Nephron progenitor cell (in vitro differentiated cells): ENCODE data around the gene KLHDC8B.

Source experiments
- DNase-seq: peaks from one replicate; pipeline ENCODE4 v3.0.0; 2021
- H3K27ac Mint-ChIP-seq: 2 replicates; pipeline ENCODE4 v1.8.0; 2021; ENCODE audit warnings: mild to moderate bottlenecking, moderate library complexity, mixed read lengths
- H3K27me3 Mint-ChIP-seq: 2 replicates; pipeline ENCODE4 v1.8.0; 2021; ENCODE audit warnings: mild to moderate bottlenecking, low read depth, mixed read lengths; ENCODE audit not compliant: poor library complexity
- H3K36me3 Mint-ChIP-seq: 2 replicates; pipeline ENCODE4 v1.8.0; 2021; ENCODE audit warnings: low read depth, mixed read lengths
- H3K4me1 Mint-ChIP-seq: 2 replicates; pipeline ENCODE4 v1.8.0; 2021; ENCODE audit warnings: mixed read lengths
- H3K4me3 Mint-ChIP-seq: 2 replicates; pipeline ENCODE4 v1.8.0; 2021; ENCODE audit warnings: mild to moderate bottlenecking, moderate library complexity, mixed read lengths
- H3K9me3 Mint-ChIP-seq: 2 replicates; pipeline ENCODE4 v1.8.0; 2021; ENCODE audit warnings: mild to moderate bottlenecking, moderate library complexity, mixed read lengths
- TF ChIP-seq, protein P1 (sequence below): fragments of 200-600 bp; sonication (generic); IDR thresholded peaks from 2 replicates; pipeline ENCODE4 v1.5.0; 2021; ENCODE audit warnings: antibody characterized with exemption

KLHDC8B gene

DNA sequence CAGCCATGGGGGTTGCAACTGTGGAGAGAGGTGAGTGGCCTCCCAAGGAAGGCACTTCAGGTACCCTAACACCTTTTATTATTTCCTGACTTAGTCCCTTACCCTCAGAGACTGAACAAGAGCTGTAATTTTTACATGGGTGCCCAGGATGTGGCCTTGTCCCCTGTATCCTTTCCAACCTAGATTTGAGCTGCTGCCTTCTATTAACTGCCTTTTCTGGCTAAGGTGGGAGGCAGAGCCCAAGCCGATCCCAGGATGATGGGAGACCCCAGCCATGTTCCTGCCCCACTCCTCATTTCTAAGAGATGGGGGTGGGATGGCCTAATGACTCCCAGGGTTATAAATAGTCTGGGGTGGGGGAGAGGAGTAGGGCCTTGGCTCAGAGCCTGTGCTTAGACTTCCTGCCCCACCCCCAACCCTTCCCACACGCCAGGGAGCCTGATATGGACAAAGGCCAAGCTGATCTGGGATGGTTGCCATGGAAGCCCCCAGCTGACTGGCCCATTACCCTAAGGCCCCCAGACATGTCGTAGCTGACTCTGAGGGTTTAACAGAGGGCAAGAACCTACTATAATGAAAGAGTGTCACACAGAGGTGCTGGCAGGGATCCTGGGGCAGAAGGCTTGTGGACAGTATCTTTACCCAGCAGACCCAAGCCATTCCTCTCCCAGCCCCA, 1.9 kb downstream of the KLHDC8B start:
- H3K9me3 Mint-ChIP-seq, result no peaks in the 10 kb centered on the region
- H3K27ac Mint-ChIP-seq, result peak overlapping the region; percentile 98
- TF ChIP-seq, protein P1, sequence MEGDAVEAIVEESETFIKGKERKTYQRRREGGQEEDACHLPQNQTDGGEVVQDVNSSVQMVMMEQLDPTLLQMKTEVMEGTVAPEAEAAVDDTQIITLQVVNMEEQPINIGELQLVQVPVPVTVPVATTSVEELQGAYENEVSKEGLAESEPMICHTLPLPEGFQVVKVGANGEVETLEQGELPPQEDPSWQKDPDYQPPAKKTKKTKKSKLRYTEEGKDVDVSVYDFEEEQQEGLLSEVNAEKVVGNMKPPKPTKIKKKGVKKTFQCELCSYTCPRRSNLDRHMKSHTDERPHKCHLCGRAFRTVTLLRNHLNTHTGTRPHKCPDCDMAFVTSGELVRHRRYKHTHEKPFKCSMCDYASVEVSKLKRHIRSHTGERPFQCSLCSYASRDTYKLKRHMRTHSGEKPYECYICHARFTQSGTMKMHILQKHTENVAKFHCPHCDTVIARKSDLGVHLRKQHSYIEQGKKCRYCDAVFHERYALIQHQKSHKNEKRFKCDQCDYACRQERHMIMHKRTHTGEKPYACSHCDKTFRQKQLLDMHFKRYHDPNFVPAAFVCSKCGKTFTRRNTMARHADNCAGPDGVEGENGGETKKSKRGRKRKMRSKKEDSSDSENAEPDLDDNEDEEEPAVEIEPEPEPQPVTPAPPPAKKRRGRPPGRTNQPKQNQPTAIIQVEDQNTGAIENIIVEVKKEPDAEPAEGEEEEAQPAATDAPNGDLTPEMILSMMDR, result no peak

DNA sequence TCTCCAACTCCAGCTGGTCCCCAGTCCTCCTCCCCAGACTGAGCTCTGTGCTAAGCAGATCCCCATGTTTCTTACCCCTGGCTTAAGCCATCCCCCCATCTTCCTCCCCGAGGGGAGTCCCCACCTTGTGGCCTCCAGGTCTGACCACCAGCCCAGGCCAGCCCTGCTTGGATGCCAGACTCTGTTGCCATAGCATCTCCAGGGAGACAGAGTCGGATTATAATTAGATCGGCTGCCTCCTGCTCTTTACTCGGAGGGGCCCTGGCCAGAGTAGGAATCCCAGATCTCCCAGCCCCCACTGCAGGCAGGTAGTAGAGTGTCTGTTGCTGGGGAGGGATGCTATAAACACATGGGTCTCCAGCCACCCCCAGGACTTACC, 2.4 kb downstream of the KLHDC8B start:
- peak; percentile 23 for DNase-seq
- Mint-ChIP-seq H3K27ac (peak overlapping the region; percentile 98), H3K4me3 (peak overlapping the region; percentile 73), H3K36me3 (peaks cover 6% of the 10 kb centered on the region), H3K27me3 (peaks cover 4% of the 10 kb centered on the region), H3K4me1 (peaks cover 57% of the 10 kb centered on the region), H3K9me3 (no peaks in the 10 kb centered on the region)
- TF ChIP-seq, protein P1, result no peak

More for the DNA sequence above, 1.9 kb downstream of the KLHDC8B start:
- H3K4me1 Mint-ChIP-seq, result peaks cover 57% of the 10 kb centered on the region
- H3K27me3 Mint-ChIP-seq, result peaks cover 7% of the 10 kb centered on the region
- DNase-seq, result peak; percentile 64
- peak overlapping the region; percentile 91 for H3K4me3 Mint-ChIP-seq
- peaks cover 6% of the 10 kb centered on the region for H3K36me3 Mint-ChIP-seq

DNA sequence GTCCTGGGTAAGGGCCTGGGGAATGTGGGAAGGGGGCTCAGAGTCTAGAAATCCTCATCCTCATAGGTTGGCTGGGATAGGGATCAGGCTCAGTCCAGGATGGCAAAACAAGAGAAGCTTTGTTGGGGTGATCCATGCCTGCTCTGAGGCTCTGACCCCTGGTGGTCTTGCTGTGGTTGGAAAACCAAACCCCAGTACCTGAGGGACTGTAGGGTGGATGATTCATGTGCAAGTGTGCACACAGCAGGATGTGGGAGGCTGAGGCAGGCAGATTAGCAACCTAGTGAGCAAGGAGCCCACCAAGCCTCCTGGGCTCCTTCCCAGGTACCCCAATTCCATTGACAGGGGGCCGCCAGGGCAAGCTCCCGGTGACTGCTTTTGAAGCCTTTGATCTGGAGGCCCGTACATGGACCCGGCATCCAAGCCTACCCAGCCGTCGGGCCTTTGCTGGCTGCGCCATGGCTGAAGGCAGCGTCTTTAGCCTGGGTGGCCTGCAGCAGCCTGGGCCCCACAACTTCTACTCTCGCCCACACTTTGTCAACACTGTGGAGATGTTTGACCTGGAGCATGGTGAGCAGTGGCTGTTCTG, 3.1 kb downstream of the KLHDC8B start:
- peak overlapping the region; percentile 98 for H3K27ac Mint-ChIP-seq
- no peaks in the 10 kb centered on the region for H3K9me3 Mint-ChIP-seq
- peaks cover 6% of the 10 kb centered on the region for H3K36me3 Mint-ChIP-seq
- peaks cover 57% of the 10 kb centered on the region for H3K4me1 Mint-ChIP-seq
- peaks cover 3% of the 10 kb centered on the region for H3K27me3 Mint-ChIP-seq
- peak overlapping the region; percentile 73 for H3K4me3 Mint-ChIP-seq
- TF ChIP-seq, protein P1, result no peak
- DNase-seq, result no peak

DNA sequence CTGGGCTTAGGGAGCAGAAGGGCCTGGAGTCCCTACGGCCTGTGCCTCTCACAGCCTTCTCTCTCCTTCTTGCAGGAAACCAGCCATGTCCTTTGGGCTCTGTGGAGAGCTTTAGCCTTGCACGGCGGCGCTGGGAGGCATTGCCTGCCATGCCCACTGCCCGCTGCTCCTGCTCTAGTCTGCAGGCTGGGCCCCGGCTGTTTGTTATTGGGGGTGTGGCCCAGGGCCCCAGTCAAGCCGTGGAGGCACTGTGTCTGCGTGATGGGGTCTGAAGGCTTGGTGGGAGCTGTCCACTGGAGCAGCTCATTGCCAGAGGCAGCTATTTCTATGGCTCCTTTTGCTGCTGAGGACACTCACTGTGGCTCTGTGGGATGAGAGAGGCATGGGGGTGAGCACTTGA, 4.1 kb downstream of the KLHDC8B start:
- TF ChIP-seq, protein P1, result no peak
- no peak overlapping the region for H3K4me3 Mint-ChIP-seq
- H3K4me1 Mint-ChIP-seq, result peaks cover 48% of the 10 kb centered on the region
- no peak for DNase-seq
- peaks cover 3% of the 10 kb centered on the region for H3K27me3 Mint-ChIP-seq
- no peaks in the 10 kb centered on the region for H3K9me3 Mint-ChIP-seq
- H3K36me3 Mint-ChIP-seq, result peaks cover 6% of the 10 kb centered on the region
- H3K27ac Mint-ChIP-seq, result no peak overlapping the region

DNA sequence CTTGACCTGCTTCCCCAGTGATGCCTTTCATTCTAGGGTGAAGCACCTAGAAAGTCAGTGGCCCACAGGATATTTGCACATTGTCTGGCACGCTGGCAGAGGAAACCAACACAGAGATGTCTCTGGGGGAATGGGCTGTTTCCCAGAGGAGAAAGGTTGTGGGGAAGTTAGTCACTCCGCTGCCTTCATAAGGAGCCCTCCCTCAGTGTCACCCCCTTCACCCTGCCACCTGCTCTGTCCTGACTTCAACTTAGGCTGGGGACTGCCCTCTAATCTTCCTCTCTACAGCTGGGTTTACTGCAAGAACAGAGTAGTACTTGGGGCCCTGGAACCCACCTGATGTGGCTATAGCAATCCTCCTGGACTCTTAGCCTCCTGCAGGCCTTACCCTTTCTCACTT, 5.7 kb downstream of the KLHDC8B start:
- H3K4me1 Mint-ChIP-seq, result peaks cover 45% of the 10 kb centered on the region
- peaks cover 12% of the 10 kb centered on the region for H3K27me3 Mint-ChIP-seq
- peaks cover 14% of the 10 kb centered on the region for H3K36me3 Mint-ChIP-seq
- H3K9me3 Mint-ChIP-seq, result peaks cover 11% of the 10 kb centered on the region
- TF ChIP-seq, protein P1, result no peak
- no peak overlapping the region for H3K4me3 Mint-ChIP-seq
- H3K27ac Mint-ChIP-seq, result no peak overlapping the region
- no peak for DNase-seq

DNA sequence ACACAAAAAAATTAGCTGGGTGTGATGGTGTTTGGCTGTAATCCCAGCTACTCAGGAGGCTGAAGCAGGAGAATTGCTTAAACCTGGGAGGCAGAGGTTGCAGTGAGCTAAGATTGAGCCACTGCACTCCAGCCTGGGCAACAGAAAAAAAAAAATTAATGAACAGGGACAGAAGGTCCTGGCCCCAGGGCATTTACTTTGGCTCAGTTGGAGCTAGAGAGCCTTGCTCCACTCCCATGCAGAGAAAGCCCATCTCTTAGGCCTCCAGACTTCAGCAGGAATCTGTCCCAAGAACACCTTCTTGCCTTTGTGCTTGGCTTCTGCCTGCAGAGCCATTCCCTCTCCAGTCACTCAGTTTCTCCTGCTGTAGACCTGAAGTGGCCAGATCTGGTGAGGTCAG, 8.7 kb downstream of the KLHDC8B start:
- Mint-ChIP-seq H3K36me3 (peaks cover 10% of the 10 kb centered on the region), H3K27ac (no peak overlapping the region), H3K4me1 (peaks cover 15% of the 10 kb centered on the region), H3K27me3 (peaks cover 17% of the 10 kb centered on the region), H3K4me3 (no peak overlapping the region), H3K9me3 (peaks cover 12% of the 10 kb centered on the region)
- DNase-seq, result no peak
- TF ChIP-seq, protein P1, result no peak
